Measurements from ENCODE around the gene TLE7.

The TLE7 gene

DNA sequence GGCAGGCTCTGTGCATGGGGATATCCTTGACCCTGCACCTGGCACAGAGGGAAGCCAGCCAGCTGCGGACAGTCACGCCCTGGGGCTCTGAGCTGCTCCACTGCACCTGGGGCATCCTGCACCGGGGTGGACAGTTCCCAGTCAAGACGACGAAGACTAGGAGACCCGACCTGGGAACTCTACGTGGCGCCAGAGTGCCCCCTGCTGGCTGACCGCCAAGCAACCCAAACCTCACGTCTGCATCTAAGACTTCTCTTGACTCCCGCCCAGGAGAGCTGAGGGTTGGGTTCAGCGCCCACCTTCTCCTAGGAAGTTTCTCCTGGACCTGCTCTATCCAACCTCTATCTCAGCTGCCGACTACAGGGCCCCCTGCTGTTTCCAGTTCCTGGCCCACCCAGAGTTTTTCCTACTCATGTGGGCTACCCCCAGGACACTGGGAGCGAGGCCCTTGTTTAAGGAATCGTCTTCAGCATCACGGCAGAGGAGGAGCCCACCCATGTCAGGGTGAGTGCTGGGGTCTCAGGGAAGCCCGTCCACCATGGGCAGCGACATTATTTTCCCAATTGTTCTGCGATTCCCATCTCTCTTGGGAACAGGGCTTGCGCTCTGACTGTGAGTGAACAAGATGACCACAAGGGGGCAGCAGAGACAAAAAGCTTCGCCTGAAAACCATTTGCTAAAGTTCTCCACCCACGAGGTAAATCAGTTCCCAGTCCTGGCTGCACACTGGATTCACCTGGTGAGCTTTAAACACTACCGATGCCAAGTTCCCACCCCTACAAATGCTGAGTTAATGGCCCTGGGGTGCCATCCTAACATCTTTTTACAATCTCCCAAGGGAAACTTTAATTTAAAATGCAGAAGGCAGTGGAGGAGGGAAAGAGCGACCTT, 29.3 kb downstream of the TLE7 start:
- DNase-seq = peak; percentile 81

DNA sequence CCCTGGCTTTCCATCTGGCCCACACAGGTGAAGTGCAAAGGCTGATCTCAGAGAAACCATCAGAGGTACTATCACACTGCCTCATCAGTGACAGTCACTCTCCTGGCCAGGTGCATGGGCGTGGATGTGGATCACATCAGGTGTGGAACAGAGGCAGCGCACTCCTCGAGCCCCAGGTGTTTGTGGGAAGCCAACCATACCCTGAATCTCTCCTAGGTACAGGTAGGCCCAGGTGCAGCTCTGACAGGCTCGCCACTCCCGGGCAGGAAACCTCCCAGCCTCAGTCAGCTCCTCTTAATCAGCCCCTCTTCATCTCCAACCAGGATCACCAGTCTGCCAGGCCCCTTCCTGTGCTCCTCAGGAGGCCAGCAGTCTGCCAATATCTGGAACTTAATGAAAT, 31.7 kb downstream of the TLE7 start:
- DNase-seq = no peak

GRCh38 chr16:71409011-71409775, 32.7 kb downstream of the TLE7 start:
- no peak for DNase-seq

GRCh38 chr16:71408536-71408935, 33.3 kb downstream of the TLE7 start:
- DNase-seq = no peak

DNA sequence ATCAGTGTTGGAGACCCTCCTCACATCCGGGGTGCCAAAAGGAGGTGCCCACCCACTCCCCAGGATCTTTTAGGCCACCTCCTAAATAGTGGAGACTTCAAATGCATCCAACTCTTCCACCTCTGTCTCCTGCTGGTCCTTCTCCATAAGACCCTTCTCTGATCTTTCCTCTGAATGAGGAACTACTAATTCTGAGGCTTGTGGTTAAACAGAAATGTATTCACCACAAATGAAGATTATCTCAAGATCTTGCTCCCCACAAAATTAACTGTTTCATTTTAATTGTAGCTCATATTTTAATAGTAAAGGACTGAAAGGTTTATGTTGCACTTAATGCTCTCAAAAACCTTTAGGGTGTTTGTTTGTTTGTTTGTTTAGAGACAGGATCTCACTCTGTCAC, 34.1 kb downstream of the TLE7 start:
- DNase-seq = no peak

DNA sequence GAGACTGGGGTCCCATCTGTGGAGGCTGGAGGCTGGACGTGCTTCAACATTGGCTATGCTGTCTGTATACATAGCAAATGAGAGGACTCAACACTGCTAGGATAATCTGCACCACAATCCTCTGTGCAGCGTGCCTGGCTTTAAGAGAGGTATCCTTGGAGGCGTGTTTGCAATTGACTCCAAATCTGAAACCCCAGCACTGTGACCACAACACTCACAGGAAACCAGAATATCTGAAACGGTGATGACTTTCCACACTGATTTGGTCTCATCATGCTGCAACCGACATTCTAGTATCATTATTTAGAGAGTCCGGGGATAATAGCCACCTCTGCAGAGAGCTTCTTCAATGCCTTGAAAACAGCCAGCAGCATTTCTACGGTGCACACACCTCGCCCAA, 35.1 kb downstream of the TLE7 start:
- no peak for DNase-seq

- no peak for DNase-seq
Observed at GRCh38 chr16:71406316-71406715, 35.5 kb downstream of the TLE7 start.

GRCh38 chr16:71404364-71404763, 37.5 kb downstream of the TLE7 start:
- DNase-seq = no peak

DNA sequence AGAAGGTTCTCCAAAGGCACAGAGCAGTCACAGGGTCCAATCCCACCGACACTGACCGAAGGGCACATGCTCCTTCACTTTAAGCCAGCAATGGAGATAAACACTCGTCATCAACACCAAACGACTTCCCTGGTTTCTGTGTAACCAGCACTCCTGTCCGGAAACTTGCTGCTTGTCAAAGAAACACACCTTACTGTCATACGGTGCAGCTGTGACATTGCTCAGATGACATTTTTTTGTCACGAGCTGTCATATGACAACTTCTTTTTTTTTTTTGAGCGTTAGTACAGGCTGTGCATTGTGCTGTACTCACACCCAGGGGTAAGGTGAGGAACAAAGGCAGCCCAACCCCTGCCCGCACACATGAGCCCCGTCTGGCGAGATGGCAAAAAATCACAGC, 39.2 kb downstream of the TLE7 start:
- no peak for DNase-seq

DNA sequence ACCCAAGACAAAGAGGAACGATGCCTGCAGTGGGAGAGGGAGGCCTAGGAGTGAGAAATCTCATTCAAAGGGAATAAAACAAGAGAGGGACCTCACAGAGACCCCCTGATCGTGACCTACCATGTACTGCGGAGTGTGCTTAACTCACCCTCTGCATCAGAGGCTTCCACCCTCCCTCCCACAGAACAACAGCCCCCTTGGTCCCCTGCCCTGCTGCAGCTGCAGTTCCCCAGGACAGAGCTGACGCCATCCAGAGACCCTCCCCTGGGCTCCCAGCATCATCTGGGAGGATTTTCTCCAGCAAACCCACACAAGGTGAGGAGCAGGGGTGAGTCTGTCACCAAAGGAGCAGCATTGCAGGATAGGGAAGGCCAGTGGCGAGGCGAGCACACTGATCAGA, 39.8 kb downstream of the TLE7 start:
- DNase-seq = no peak

DNA sequence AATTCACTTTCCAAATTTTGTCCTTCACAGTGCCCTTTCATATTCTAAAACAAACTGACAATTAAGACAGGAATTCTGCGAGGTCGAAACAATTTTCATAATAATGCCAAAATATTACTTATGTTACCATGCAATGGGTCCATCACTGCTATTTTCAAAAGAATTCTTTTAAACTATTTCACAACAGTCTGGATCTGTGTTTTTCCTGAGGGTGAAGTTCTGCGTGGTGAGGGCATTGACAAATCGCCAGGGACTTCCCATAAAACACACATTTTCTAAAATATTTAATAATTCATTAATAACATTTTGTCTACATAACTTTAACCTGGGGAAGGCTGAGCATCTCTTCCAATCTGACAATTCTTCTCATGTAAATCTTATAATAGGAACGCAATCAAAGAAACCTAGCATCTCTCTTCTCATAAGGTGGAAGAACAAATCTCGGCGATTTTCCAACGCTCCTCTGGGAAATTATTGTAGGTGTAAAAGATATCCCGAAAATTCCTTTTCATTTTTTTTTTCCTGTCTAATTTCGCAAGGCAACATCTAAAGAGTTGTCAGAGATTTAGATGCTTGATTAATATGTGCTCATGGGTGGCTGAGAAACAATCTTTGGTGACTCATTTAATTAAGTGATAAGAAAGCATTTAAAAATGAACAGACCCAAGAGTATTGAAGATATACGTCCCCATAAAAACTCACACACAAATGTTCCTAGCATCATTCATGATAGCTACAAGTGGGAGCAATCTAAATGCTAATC, 41.9 kb downstream of the TLE7 start:
- no peak for DNase-seq

GRCh38 chr16:71396594-71396993, 45.3 kb downstream of the TLE7 start:
- no peak for DNase-seq

DNA sequence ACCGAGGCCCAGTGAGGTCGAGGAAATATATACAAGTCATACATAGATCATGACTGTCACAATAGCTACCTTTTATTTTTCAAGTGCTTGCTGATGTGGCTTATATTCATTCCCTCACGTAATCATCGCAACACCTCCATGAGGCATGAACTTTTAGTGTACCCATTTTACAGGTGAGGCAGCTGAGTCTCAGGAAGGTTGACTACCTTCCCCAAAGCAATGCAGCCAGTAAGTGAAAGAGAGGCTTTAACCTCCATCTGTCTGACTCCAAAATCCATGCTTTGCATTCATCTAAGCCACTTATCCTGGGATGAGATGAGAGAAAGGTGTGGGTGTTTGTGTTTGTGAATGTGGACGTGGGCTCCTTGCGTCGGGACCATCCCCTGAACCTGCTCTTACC, 52.5 kb downstream of the TLE7 start:
- no peak for DNase-seq

DNA sequence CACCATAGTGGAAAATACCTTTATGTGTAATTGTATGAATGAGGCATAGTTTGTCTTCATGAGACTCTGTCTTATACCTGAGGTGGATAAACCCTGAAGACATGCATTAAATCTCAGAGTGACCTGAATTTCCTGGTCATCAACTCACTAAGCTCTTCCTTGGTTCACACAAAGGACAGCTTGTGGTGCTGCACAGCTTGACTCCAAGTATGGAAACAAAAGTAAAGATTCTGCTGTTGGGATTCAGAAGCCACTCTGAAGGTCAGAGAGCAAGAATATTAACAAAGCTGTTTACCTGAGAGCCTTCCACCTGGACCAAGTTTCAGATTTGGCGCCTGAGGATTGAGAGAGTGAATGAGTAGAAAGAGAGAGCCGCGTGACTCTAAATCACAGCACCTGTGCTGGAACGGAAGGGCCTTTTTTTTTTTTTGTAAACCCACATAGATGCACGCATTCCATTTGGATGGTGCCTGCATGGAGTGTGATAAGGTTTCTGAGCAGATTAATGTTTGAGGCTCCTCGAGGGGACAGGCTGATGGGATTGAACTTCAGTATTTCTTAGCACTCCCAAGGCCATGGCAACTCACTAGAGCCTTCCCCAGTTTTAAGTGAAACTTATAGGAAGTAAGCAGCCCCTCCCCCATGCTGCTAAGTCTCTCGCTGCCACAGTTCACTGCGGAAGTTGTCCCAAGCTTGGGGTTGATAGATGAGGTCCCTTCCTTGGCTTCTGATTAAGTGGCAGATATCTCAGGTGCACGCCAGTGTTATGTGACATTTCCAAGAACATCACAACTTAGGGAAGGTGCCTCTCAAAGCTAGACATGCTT, 54.6 kb downstream of the TLE7 start:
- DNase-seq = no peak

DNA sequence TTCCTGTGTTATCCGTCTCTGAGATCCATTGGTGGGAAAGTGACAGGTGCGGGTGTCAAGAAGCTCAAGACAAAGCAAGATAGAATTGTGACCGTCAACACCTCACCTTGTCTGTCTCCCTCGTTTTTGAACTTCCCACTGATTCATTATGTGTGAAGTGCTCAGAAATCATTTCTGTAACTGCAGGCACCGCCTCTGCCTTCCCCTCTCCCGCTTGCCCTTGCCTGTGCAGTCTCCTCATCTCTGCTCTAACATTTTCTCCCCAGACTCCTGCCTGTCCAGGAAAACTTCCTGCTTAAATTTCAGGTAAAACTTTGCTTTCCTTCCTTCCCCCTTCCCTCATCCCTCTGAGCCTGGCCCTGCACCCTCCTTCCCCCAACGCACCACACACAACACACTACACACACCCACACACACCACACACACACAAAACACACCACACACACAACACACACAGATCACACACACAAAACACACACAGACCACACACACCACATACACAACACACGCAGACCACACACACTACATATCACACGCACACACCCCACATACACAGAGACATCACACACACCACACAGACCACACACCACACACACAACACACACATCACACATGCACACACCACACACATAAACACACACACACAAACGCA, 57.7 kb downstream of the TLE7 start:
- no peak for DNase-seq

GRCh38 chr16:71383054-71383773, 58.6 kb downstream of the TLE7 start:
- DNase-seq = no peak

DNA sequence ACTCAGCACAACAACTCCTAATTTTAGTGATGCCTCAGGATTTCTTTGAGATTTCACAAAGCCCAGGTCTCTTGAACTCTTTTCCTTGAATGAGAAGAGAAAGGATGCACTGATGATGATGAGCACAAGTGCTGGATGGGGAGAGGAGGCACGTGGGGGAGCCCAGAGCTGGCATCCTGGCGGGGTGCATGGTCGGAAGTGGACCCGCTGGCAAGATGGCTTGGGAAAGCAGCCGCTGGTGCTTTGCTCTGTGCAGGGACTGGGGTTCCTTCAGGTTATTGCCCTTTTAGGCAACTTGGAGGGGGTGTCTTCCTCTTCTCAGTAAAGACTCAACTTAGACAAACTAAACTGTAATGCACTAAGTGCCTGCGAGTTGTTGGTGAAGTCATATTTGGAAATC, 61.0 kb downstream of the TLE7 start:
- DNase-seq = no peak
